ENCODE results near the gene PEX3.

DNA sequence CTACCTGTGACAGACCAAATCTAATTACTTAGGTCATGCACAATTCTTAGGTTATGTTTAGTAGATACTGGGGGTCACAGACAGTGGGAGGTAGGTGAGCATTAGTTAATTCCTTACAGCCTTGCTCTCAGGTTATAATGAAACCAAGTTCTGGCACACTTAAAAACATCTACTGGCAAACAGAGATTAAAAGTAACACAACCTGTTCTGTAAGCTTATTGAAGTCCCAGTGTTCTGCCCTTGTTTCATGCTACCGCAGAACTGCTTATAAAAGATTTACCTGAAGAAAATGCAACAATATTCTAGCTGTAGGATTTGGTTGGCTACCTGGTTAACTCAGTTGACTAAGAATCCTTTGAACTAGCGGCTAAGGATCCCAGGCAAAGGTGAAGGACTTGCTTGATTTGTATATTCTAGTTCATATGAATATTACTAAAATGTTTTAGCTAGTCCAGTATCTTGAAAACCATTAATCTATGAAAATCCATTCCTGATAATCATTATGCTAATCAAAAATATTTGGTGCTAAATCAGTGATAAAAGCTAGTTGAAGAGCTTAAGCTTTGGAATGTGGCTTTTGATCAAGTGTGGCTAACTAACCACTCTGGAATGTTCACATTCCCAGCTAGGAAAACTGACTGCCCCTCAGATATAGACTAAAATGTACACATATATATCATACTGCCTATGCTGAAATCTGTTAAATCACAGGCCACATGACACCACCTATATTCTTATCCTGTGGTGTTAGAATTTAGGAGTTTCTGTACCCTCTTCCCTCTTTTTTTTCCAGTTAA is 7.2 kb downstream of the PEX3 start:
- TF ChIP-seq, protein P1, sequence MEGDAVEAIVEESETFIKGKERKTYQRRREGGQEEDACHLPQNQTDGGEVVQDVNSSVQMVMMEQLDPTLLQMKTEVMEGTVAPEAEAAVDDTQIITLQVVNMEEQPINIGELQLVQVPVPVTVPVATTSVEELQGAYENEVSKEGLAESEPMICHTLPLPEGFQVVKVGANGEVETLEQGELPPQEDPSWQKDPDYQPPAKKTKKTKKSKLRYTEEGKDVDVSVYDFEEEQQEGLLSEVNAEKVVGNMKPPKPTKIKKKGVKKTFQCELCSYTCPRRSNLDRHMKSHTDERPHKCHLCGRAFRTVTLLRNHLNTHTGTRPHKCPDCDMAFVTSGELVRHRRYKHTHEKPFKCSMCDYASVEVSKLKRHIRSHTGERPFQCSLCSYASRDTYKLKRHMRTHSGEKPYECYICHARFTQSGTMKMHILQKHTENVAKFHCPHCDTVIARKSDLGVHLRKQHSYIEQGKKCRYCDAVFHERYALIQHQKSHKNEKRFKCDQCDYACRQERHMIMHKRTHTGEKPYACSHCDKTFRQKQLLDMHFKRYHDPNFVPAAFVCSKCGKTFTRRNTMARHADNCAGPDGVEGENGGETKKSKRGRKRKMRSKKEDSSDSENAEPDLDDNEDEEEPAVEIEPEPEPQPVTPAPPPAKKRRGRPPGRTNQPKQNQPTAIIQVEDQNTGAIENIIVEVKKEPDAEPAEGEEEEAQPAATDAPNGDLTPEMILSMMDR (conservative IDR thresholded peaks at IDR 0.05), result no peak
- no peak for TF ChIP-seq EZH2 (IDR thresholded peaks at IDR 0.05; ENCODE audit: low read depth)

Measured in PC-9 (cell line).